Effector memory CD8-positive, alpha-beta T cell (primary cell): ENCODE results near the gene CFAP92.

Source experiments
- ATAC-seq: fragments of 150-1000 bp; cut with Tn5 transposase; replicated peaks from 2 replicates; pipeline ENCODE4 v1.10.0; 2021; ENCODE audit warnings: mild to moderate bottlenecking, moderate library complexity
- DNase-seq, 3 experiments: peaks; one replicate each; pipeline ENCODE4 v3.0.0; 2021
- H3K27ac Mint-ChIP-seq, 2 donors: one replicate each; pipeline ENCODE4 v1.8.0; 2022; ENCODE audit warnings: mild to moderate bottlenecking in 2 of 2, mixed read lengths in 2 of 2, moderate library complexity in 2 of 2
- H3K27me3 Mint-ChIP-seq, 2 donors: one replicate each; pipeline ENCODE4 v1.8.0; 2022; ENCODE audit warnings: mixed read lengths in 2 of 2
- H3K36me3 Mint-ChIP-seq: one replicate; pipeline ENCODE4 v1.8.0; 2022; ENCODE audit warnings: mild to moderate bottlenecking, moderate library complexity, mixed read lengths; ENCODE audit not compliant: insufficient read depth
- H3K4me1 Mint-ChIP-seq, 2 donors: one replicate each; pipeline ENCODE4 v1.8.0; 2022; ENCODE audit warnings: low read depth in 2 of 2, mixed read lengths in 2 of 2
- H3K4me3 Mint-ChIP-seq, 2 donors: one replicate each; pipeline ENCODE4 v1.8.0; 2022; ENCODE audit warnings: mild to moderate bottlenecking in 2 of 2, mixed read lengths in 2 of 2, moderate library complexity in 2 of 2
- H3K9me3 Mint-ChIP-seq, 2 donors: one replicate each; pipeline ENCODE4 v1.8.0; 2022; ENCODE audit warnings: mixed read lengths in 2 of 2

The CFAP92 gene

GRCh38 chr3:129007792-129008191 is 13.9 kb upstream of the CFAP92 start:
- Mint-ChIP-seq H3K4me3 (no peak overlapping the region), H3K27me3 (peaks cover 7 to 10% of the 10 kb centered on the region in 2 donors), H3K9me3 (no peaks in the 10 kb centered on the region), H3K27ac (no peak overlapping the region), H3K36me3 (no peaks in the 10 kb centered on the region), H3K4me1 (peaks cover 13 to 16% of the 10 kb centered on the region in 2 donors)
- ATAC-seq (no peak), DNase-seq (no peak)

GRCh38 chr3:129006864-129007263 is 13.0 kb upstream of the CFAP92 start:
- Mint-ChIP-seq H3K9me3 (no peaks in the 10 kb centered on the region), H3K4me3 (no peak overlapping the region), H3K4me1 (peaks cover 17 to 24% of the 10 kb centered on the region in 2 donors), H3K36me3 (no peaks in the 10 kb centered on the region), H3K27ac (peak overlapping the region in 1 of 2 donors; percentile 47), H3K27me3 (peaks cover 16 to 19% of the 10 kb centered on the region in 2 donors)
- ATAC-seq (no peak), DNase-seq (no peak)

- H3K9me3 Mint-ChIP-seq = no peaks in the 10 kb centered on the region
- H3K4me1 Mint-ChIP-seq = peaks cover 19 to 24% of the 10 kb centered on the region in 2 donors
- H3K36me3 Mint-ChIP-seq = no peaks in the 10 kb centered on the region
- no peak overlapping the region for H3K4me3 Mint-ChIP-seq
- ATAC-seq = no peak
- no peak for DNase-seq
- H3K27me3 Mint-ChIP-seq = peaks cover 19 to 25% of the 10 kb centered on the region in 2 donors
- peak overlapping the region in 1 of 2 donors; percentile 47 for H3K27ac Mint-ChIP-seq
These were observed 11.8 kb upstream of the CFAP92 start for GRCh38 chr3:129005526-129006303.

GRCh38 chr3:129004639-129005295 is 10.9 kb upstream of the CFAP92 start:
- no peaks in the 10 kb centered on the region for H3K9me3 Mint-ChIP-seq
- no peak for DNase-seq
- no peak for ATAC-seq
- no peak overlapping the region for H3K27ac Mint-ChIP-seq
- peaks cover 19 to 24% of the 10 kb centered on the region in 2 donors for H3K4me1 Mint-ChIP-seq
- H3K27me3 Mint-ChIP-seq = peaks cover 29 to 34% of the 10 kb centered on the region in 2 donors
- no peaks in the 10 kb centered on the region for H3K36me3 Mint-ChIP-seq
- no peak overlapping the region for H3K4me3 Mint-ChIP-seq

- Mint-ChIP-seq H3K27ac (no peak overlapping the region), H3K4me3 (peak overlapping the region; percentile 60 to 67), H3K9me3 (no peaks in the 10 kb centered on the region), H3K36me3 (no peaks in the 10 kb centered on the region), H3K4me1 (peaks cover 19 to 24% of the 10 kb centered on the region in 2 donors), H3K27me3 (peaks cover 31 to 42% of the 10 kb centered on the region in 2 donors)
- DNase-seq (peak in 2 of 3 experiments; percentile 29 to 44), ATAC-seq (peak; percentile 89)
These were observed 9.8 kb upstream of the CFAP92 start for GRCh38 chr3:129003578-129004112.

GRCh38 chr3:129002573-129003569 is 9.0 kb upstream of the CFAP92 start:
- H3K4me3 Mint-ChIP-seq = peak overlapping the region; percentile 60 to 67
- H3K36me3 Mint-ChIP-seq = no peaks in the 10 kb centered on the region
- no peak for DNase-seq
- no peak overlapping the region for H3K27ac Mint-ChIP-seq
- no peaks in the 10 kb centered on the region for H3K9me3 Mint-ChIP-seq
- peaks cover 31 to 43% of the 10 kb centered on the region in 2 donors for H3K27me3 Mint-ChIP-seq
- peaks cover 19 to 24% of the 10 kb centered on the region in 2 donors for H3K4me1 Mint-ChIP-seq
- no peak for ATAC-seq

GRCh38 chr3:129001806-129002572 is 8.1 kb upstream of the CFAP92 start:
- DNase-seq = no peak
- ATAC-seq = peak; percentile 45
- Mint-ChIP-seq H3K4me1 (peaks cover 19 to 24% of the 10 kb centered on the region in 2 donors), H3K27ac (no peak overlapping the region), H3K36me3 (no peaks in the 10 kb centered on the region), H3K27me3 (peaks cover 38 to 43% of the 10 kb centered on the region in 2 donors), H3K4me3 (peak overlapping the region; percentile 60 to 67), H3K9me3 (no peaks in the 10 kb centered on the region)

- peaks cover 38 to 43% of the 10 kb centered on the region in 2 donors for H3K27me3 Mint-ChIP-seq
- DNase-seq (no peak), ATAC-seq (peak; percentile 15)
- no peaks in the 10 kb centered on the region for H3K9me3 Mint-ChIP-seq
- H3K4me1 Mint-ChIP-seq = peaks cover 19 to 24% of the 10 kb centered on the region in 2 donors
- no peak within 1 kb of the TSS for H3K27ac Mint-ChIP-seq
- no peaks in the 10 kb centered on the region for H3K36me3 Mint-ChIP-seq
- peak within 1 kb of the TSS; percentile 60 to 67 for H3K4me3 Mint-ChIP-seq
These were observed 7.4 kb upstream of the CFAP92 start, which contains the start of gene EFCC1 for GRCh38 chr3:129001101-129001805. Gene EFCC1, plus strand, starts transcription at chr3:129001304. Its CDS starts 325 bp downstream, at chr3:129001629.

GRCh38 chr3:129000742-129001100 is 6.8 kb upstream of the CFAP92 start:
- Mint-ChIP-seq H3K36me3 (no peaks in the 10 kb centered on the region), H3K9me3 (no peaks in the 10 kb centered on the region), H3K4me1 (peaks cover 19 to 22% of the 10 kb centered on the region in 2 donors), H3K27ac (no peak overlapping the region), H3K27me3 (peaks cover 38 to 43% of the 10 kb centered on the region in 2 donors), H3K4me3 (peak overlapping the region; percentile 53 to 55)
- DNase-seq (no peak), ATAC-seq (no peak)

- DNase-seq (no peak), ATAC-seq (no peak)
- Mint-ChIP-seq H3K27ac (no peak overlapping the region), H3K9me3 (no peaks in the 10 kb centered on the region), H3K4me1 (peaks cover 18 to 21% of the 10 kb centered on the region in 2 donors), H3K36me3 (no peaks in the 10 kb centered on the region), H3K27me3 (peaks cover 38 to 43% of the 10 kb centered on the region in 2 donors), H3K4me3 (no peak overlapping the region)
These were observed 5.2 kb upstream of the CFAP92 start for GRCh38 chr3:128999102-128999501.

GRCh38 chr3:128998561-128998960 is 4.7 kb upstream of the CFAP92 start:
- no peak overlapping the region for H3K4me3 Mint-ChIP-seq
- peaks cover 19 to 23% of the 10 kb centered on the region in 2 donors for H3K4me1 Mint-ChIP-seq
- DNase-seq = no peak
- no peaks in the 10 kb centered on the region for H3K9me3 Mint-ChIP-seq
- H3K36me3 Mint-ChIP-seq = peaks cover 3% of the 10 kb centered on the region
- no peak for ATAC-seq
- peaks cover 38 to 41% of the 10 kb centered on the region in 2 donors for H3K27me3 Mint-ChIP-seq
- no peak overlapping the region for H3K27ac Mint-ChIP-seq
